Fibroblast of upper back skin (primary cell): ENCODE data around the gene ADAMTSL2.
"Not testable (repeated sequence)": the region's sequence is repeated elsewhere in the genome, so short reads cannot be mapped to it uniquely, and the experiment has no call there.

Experiments used
- DNase-seq: peaks from one replicate; pipeline ENCODE4 v3.0.0-alpha.2; 2013

The ADAMTSL2 gene

GRCh38 chr9:133561976-133562554, 27.6 kb downstream of the ADAMTSL2 start:
- DNase-seq, result no peak

GRCh38 chr9:133562611-133563290, 28.2 kb downstream of the ADAMTSL2 start:
- no peak for DNase-seq

- DNase-seq, result no peak
These were observed 28.8 kb downstream of the ADAMTSL2 start for GRCh38 chr9:133563291-133563796.

DNA sequence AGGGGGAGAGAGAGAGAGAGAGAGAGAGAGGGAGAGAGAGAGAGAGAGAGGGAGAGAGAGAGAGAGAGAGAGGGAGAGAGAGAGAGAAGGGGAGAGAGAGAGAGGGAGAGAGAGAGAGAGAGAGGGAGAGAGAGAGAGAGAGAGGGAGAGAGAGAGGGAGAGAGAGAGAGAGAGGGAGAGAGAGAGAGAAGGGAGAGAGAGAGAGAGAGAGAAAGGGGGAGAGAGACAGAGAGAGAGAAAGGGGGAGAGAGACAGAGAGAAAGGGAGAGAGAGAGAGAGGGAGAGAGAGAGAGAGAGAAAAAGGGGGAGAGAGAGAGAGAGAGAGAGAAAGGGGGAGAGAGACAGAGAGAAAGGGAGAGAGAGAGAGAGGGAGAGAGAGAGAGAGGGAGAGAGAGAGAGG, 29.3 kb downstream of the ADAMTSL2 start:
- not testable (repeated sequence) for DNase-seq

DNA sequence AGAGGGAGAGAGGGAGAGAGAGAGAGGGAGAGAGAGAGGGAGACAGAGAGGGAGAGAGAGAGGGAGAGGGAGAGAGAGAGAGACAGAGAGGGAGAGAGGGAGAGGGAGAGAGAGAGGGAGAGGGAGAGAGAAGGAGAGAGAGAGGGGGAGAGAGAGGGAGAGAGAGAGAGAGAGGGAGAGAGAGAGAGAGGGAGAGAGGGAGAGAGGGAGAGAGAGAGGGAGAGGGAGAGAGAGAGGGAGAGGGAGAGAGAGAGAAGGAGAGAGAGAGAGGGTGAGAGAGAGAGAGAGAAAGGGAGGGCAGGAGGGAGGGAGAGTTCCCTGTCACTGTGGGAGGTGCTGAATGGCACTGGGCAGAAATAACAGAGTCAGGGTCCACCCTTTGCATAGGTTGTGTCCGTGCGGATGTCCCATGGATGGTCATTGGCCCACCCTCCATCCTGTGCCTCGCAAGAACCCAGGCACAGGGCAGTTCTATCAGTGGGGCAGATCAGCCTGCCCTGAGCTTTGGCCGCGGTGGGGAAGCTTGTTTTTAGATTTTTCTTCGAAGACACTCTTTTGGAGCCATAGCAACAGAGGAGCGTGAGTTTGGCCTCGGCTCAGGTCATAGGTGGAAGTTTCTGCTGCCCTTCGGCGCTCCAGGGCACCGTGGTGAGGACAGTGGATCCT, 30.1 kb downstream of the ADAMTSL2 start:
- no peak for DNase-seq

GRCh38 chr9:133566382-133566781, 31.9 kb downstream of the ADAMTSL2 start:
- DNase-seq, result no peak

DNA sequence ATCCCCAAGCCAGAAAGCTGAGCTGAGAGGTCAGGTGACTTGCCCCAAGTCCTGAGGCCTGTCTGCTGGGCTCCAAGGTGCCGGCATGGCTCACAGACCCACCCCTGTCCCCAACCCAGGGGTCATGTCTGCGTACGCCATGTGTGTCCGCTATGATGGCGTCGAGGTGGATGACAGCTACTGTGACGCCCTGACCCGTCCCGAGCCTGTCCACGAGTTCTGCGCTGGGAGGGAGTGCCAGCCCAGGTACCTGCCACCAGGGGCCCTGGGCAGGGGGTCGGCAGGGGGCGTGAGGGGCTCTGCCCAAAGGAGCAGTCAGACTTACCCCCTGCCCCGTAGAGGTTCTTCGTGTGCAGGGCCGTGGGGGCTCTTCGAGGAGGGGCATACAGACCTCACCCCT, 32.3 kb downstream of the ADAMTSL2 start:
- no peak for DNase-seq

GRCh38 chr9:133568186-133568585, 33.7 kb downstream of the ADAMTSL2 start:
- DNase-seq, result no peak

- DNase-seq, result no peak
These were observed 34.7 kb downstream of the ADAMTSL2 start for GRCh38 chr9:133569121-133569785.

GRCh38 chr9:133569891-133570690, 35.6 kb downstream of the ADAMTSL2 start:
- no peak for DNase-seq

DNA sequence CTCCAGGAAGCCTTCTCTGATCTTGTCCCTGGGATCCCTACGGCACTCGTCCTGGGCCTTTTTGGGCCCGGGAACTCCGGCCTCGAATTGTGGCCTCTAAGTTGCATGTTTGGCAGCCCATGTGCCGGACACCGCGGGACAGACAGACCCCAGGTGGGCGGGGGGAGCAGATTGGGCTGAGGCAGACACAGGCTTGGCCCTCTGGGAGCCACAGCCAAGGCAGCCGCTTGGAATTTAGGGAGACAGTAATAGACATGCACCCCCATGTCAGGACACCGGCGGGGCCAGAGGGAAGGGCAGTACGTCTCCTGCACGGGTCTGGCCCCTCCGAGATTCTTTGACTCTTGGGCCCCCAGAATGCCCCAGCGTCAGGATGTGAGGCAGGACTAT, 36.2 kb downstream of the ADAMTSL2 start:
- DNase-seq, result no peak

DNA sequence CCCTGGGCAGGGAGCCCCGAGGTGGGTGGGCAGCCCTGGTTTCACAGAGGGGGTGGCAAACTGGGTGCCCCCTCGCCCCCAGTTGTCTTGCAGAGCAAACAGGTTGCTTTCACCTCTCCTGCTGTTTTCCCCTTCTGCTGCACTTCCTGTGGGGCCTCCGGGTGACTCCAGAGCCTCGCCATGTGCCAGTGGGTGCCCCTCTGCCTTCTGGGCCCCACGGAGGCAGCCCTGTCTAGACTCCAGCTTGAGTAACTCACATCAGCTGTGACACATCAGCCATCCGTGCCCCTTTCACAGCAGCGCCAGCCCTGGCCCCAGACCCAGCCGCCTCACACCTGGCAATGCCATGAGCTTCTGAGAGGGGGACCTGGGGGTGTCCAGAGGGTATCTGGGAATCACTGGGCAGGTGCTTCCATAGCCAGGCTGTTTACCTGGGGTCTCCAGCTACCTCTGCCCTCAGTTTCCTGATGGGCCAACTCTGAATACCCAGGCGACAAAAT, 36.9 kb downstream of the ADAMTSL2 start:
- no peak for DNase-seq

- DNase-seq, result no peak
These were observed 37.5 kb downstream of the ADAMTSL2 start for GRCh38 chr9:133571896-133572595.

- DNase-seq, result no peak
These were observed 38.4 kb downstream of the ADAMTSL2 start for GRCh38 chr9:133572821-133573361.

DNA sequence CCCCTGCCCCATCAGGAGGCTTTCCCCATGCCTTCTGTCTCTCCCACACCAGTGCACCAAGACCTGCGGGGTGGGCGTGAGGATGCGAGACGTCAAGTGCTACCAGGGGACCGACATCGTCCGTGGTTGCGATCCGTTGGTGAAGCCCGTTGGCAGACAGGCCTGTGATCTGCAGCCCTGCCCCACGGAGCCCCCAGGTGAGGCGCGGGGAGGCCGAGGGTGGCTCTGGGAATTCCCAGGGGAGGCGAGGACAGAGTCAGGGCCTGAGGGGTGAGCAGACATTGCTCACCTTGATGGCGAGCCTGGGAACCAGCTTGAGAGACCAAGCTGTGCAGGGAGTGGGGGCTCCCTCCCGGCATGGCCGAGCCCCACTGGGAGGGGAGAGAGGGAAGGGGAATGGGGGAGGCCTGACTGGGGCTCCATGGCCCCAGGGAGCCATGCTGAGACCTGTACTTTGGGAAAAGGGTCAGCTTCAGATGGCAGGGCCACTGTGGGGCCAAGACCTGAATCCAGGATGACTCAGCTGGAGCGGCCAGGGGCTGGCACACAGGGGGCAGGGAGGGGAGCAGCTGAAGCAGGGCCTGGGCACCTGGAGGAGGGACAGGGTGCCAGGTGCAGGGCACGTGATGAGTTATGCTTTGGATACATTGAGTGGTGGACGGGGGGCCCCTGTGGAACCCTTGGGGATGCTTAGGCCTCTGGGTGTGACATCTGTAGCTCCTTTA, 39.4 kb downstream of the ADAMTSL2 start:
- no peak for DNase-seq

GRCh38 chr9:133574771-133575170, 40.3 kb downstream of the ADAMTSL2 start:
- no peak for DNase-seq

- DNase-seq, result no peak
These were observed 40.9 kb downstream of the ADAMTSL2 start for GRCh38 chr9:133575186-133576030.

DNA sequence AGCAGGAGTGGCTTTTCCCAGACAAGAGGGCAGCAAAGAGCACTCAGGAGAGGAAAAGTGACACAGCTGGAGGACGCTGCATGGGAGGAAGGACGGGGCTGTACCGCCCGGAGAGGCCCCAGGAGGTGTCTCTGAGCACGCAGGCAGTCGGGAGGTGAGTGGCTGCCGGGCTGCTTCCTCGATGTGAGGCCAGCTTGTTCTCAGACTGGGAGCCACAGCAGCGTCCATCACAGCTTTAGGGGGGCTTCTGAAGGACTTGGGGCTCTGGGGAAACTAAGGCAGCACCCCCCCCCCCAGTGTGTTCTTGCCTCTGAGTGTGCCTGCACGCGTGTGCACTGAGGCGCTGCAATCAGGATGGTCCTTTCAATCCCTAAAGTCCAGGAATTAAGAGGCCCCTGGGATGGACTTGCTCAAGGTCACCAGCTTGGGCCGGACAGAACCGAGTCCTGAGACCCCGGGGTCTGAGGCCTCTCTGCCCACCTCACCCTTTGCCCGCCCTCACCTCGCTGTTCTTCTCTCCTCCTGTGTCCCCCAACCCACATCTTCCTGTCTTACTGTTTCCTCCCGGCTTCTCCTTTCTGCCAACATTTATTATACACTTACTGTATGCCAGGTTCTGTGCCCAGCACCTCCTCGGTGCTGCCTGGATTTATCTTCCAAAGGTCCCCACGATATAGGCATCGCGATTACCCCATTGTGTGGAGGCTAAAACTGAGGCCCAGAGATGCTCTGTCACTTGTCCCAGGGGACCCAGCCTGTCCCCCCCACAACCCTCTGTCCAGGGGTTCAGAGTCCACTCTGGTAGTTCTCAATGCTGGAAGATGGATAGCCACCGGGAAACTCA, 41.7 kb downstream of the ADAMTSL2 start:
- DNase-seq, result no peak
